Left colon (tissue), 2 donors: ENCODE measurements around the gene IKZF2. TPM values are rescaled to one million over a fixed set of nuclear protein-coding genes. Genes with fewer than 3 reads are reported as not detected.
A peak's percentile ranks its signal among the peaks of the same experiment; 100 is the strongest.

Experiments
- ATAC-seq: fragments of 200-7000 bp; cut with Tn5 transposase; one replicate; pipeline ENCODE4 v1.9.1; 2020; ENCODE audit warnings: mild to moderate bottlenecking, moderate library complexity
- DNase-seq, 2 donors: peaks; one replicate each; pipeline ENCODE4 v3.0.0-alpha.2; 2020
- intact Hi-C, 2 donors: fragments of 100-400 bp; cut with DNase I in 1 of 2; cut with micrococcal nuclease in 1 of 2; formaldehyde crosslinking; loops; one replicate each; pipeline versions ENCODE4 v1.11.2 to v1.14.0; 2022; cut with DNase I, micrococcal nuclease
- total RNA-seq, 2 donors: library from RNA; stranded (reverse); fragmentation: NEBNext Ultra II Directional; extraction: Animal tissue kit (Norgen Biotek cat#: 25700); gene quantifications; one replicate each; pipeline ENCODE4 v1.2.1, GENCODE V29; 2021
- donor health status: DM: no; HTN: no; CAD: no.
- donor health status: DM: yes; HTN: yes; CAD: no.

The IKZF2 gene
- total RNA-seq, 2 donors from 2014 or later, result 7.7 to 8.5 TPM

GRCh38 chr2:213107728-213108127 is 43.7 kb downstream of the IKZF2 start:
- DNase-seq (no peak), ATAC-seq (no peak)
- intact Hi-C loops, result no loop called here

- intact Hi-C loops, result no loop called here
- DNase-seq (no peak), ATAC-seq (no peak)
These were observed 46.2 kb downstream of the IKZF2 start for GRCh38 chr2:213105212-213105611.

- no peak for ATAC-seq
- no peak for DNase-seq
- intact Hi-C loops, result no loop called here
These were observed 46.6 kb downstream of the IKZF2 start for GRCh38 chr2:213104903-213105202.

- DNase-seq (no peak), ATAC-seq (peak; percentile 86)
These were observed 47.1 kb downstream of the IKZF2 start for GRCh38 chr2:213104092-213104902.

GRCh38 chr2:213101692-213102460 is 49.5 kb downstream of the IKZF2 start:
- ATAC-seq (peak; percentile 60), DNase-seq (peak in 1 of 2 donors; percentile 21)
- intact Hi-C loops, result no loop called here

More at GRCh38 chr2:213104092-213104902, 47.1 kb downstream of the IKZF2 start:
- intact Hi-C loops, result no loop called here

- DNase-seq (no peak), ATAC-seq (no peak)
- intact Hi-C loops, result no loop called here
These were observed 50.3 kb downstream of the IKZF2 start for GRCh38 chr2:213101109-213101508.

GRCh38 chr2:213098612-213099011 is 52.8 kb downstream of the IKZF2 start:
- intact Hi-C loops, result no loop called here
- DNase-seq (no peak), ATAC-seq (no peak)

GRCh38 chr2:213091765-213092164 is 59.6 kb downstream of the IKZF2 start:
- intact Hi-C loops, result no loop called here
- no peak for ATAC-seq
- no peak for DNase-seq

GRCh38 chr2:213090772-213091171 is 60.6 kb downstream of the IKZF2 start:
- DNase-seq, result no peak
- intact Hi-C loops, result no loop called here
- no peak for ATAC-seq

- ATAC-seq, result no peak
- DNase-seq, result no peak
These were observed 62.0 kb downstream of the IKZF2 start for GRCh38 chr2:213089438-213089837.

GRCh38 chr2:213087040-213087439 is 64.4 kb downstream of the IKZF2 start:
- intact Hi-C loops, result no loop called here
- ATAC-seq (no peak), DNase-seq (no peak)

More at GRCh38 chr2:213089438-213089837, 62.0 kb downstream of the IKZF2 start:
- intact Hi-C loops, result no loop called here

- no peak for DNase-seq
- ATAC-seq, result no peak
- intact Hi-C loops, result no loop called here
These were observed 64.8 kb downstream of the IKZF2 start for GRCh38 chr2:213086571-213086970.

GRCh38 chr2:213086050-213086449 is 65.4 kb downstream of the IKZF2 start:
- DNase-seq (no peak), ATAC-seq (no peak)
- intact Hi-C loops, result no loop called here

GRCh38 chr2:213085538-213085937 is 65.9 kb downstream of the IKZF2 start:
- DNase-seq (no peak), ATAC-seq (no peak)
- intact Hi-C loops, result no loop called here

GRCh38 chr2:213084261-213084660 is 67.2 kb downstream of the IKZF2 start:
- DNase-seq (no peak), ATAC-seq (no peak)
- intact Hi-C loops, result no loop called here

GRCh38 chr2:213080969-213081617 is 70.3 kb downstream of the IKZF2 start:
- DNase-seq, result no peak
- intact Hi-C loops, result no loop called here
- peak; percentile 94 for ATAC-seq

- intact Hi-C loops, result no loop called here
- DNase-seq (no peak), ATAC-seq (no peak)
These were observed 71.7 kb downstream of the IKZF2 start for GRCh38 chr2:213079756-213080155.

- intact Hi-C loops, result no loop called here
- DNase-seq (no peak), ATAC-seq (no peak)
These were observed 72.7 kb downstream of the IKZF2 start for GRCh38 chr2:213078686-213079085.

- DNase-seq (no peak), ATAC-seq (no peak)
- intact Hi-C loops, result no loop called here
These were observed 81.9 kb downstream of the IKZF2 start for GRCh38 chr2:213069531-213069930.
